ENCODE measurements around the gene NPC2. TPM values are rescaled to one million over a fixed set of nuclear protein-coding genes. Genes with fewer than 3 reads are reported as not detected.

The NPC2 gene
- total RNA-seq, 2 donors from 2014 or later = 406 to 455 TPM

GRCh38 chr14:74444866-74445265 lies 48.2 kb downstream of the NPC2 start:
- Histone ChIP-seq H3K36me3 (no peaks in the 10 kb centered on the region), H3K4me1 (ENCODE audit: control insufficient read depth in 1 of 2, low read depth in 2 of 2) (no peaks in the 10 kb centered on the region), H3K27ac (no peak overlapping the region), H3K4me3 (no peak overlapping the region), H3K27me3 (replicated peaks; ENCODE audit: insufficient read depth) (no peaks in the 10 kb centered on the region), H3K9me3 (no peaks in the 10 kb centered on the region)
- TF ChIP-seq, protein P1, sequence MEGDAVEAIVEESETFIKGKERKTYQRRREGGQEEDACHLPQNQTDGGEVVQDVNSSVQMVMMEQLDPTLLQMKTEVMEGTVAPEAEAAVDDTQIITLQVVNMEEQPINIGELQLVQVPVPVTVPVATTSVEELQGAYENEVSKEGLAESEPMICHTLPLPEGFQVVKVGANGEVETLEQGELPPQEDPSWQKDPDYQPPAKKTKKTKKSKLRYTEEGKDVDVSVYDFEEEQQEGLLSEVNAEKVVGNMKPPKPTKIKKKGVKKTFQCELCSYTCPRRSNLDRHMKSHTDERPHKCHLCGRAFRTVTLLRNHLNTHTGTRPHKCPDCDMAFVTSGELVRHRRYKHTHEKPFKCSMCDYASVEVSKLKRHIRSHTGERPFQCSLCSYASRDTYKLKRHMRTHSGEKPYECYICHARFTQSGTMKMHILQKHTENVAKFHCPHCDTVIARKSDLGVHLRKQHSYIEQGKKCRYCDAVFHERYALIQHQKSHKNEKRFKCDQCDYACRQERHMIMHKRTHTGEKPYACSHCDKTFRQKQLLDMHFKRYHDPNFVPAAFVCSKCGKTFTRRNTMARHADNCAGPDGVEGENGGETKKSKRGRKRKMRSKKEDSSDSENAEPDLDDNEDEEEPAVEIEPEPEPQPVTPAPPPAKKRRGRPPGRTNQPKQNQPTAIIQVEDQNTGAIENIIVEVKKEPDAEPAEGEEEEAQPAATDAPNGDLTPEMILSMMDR (IDR thresholded peaks at IDR 0.05) = no peak
- ATAC-seq (ENCODE audit: insufficient number of reproducible peaks, low FRiP score, low read depth) = no peak
- no peak for DNase-seq (ENCODE audit: low spot score)

DNA sequence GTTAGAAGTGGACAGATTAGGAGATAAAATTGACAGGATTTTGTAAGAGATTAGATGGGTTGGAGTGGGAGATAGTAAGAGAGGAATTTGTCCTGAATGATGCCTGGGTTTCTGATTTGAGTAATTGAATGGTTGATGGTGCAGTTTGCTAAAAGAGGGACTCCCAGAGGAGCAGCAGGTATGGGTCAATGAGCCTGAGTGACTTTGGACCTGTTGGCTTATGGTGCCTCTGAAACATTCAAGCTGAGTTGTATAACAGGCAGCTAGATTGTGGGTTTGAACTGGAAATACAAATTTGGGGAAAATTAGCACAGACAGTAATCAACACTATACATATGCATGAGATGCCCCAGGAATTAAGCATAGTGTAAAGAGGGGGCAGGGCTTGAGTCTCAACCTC lies 50.3 kb downstream of the NPC2 start:
- H3K4me3 ChIP-seq = no peak overlapping the region
- no peak for ATAC-seq (ENCODE audit: insufficient number of reproducible peaks, low FRiP score, low read depth)
- H3K27me3 ChIP-seq (replicated peaks; ENCODE audit: insufficient read depth) = no peaks in the 10 kb centered on the region
- no peaks in the 10 kb centered on the region for H3K9me3 ChIP-seq
- DNase-seq (ENCODE audit: low spot score) = no peak
- H3K27ac ChIP-seq = no peak overlapping the region
- no peaks in the 10 kb centered on the region for H3K4me1 ChIP-seq (ENCODE audit: control insufficient read depth in 1 of 2, low read depth in 2 of 2)
- H3K36me3 ChIP-seq = no peaks in the 10 kb centered on the region
- TF ChIP-seq, protein P1 (IDR thresholded peaks at IDR 0.05) = no peak

DNA sequence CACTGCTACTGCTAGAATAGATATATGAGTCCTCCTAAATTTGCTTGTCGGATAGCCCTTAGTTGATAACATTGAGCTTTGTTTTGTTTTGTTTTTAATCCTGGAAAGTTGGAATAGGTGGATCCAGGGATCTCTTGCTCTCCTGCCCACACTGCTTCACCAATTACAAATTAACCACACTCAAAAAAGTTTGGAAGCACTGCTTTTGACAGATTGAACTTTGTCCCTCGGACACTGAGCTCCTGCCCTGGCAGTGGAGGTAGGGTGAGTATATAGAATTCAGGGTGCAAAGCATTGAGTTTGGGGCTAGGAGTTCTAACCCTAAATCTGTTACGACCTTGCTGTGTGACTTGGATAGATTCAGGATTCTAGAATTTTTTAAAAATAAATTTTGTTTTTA lies 52.0 kb downstream of the NPC2 start:
- ATAC-seq (ENCODE audit: insufficient number of reproducible peaks, low FRiP score, low read depth) = no peak
- H3K4me3 ChIP-seq = no peak overlapping the region
- no peaks in the 10 kb centered on the region for H3K9me3 ChIP-seq
- no peak for DNase-seq (ENCODE audit: low spot score)
- H3K27me3 ChIP-seq (replicated peaks; ENCODE audit: insufficient read depth) = no peaks in the 10 kb centered on the region
- no peaks in the 10 kb centered on the region for H3K4me1 ChIP-seq (ENCODE audit: control insufficient read depth in 1 of 2, low read depth in 2 of 2)
- H3K27ac ChIP-seq = no peak overlapping the region
- H3K36me3 ChIP-seq = no peaks in the 10 kb centered on the region
- TF ChIP-seq, protein P1 (IDR thresholded peaks at IDR 0.05) = no peak

- Histone ChIP-seq H3K4me1 (ENCODE audit: control insufficient read depth in 1 of 2, low read depth in 2 of 2) (no peaks in the 10 kb centered on the region), H3K36me3 (no peaks in the 10 kb centered on the region), H3K4me3 (no peak overlapping the region), H3K27ac (no peak overlapping the region), H3K9me3 (no peaks in the 10 kb centered on the region), H3K27me3 (replicated peaks; ENCODE audit: insufficient read depth) (no peaks in the 10 kb centered on the region)
- TF ChIP-seq, protein P1 (IDR thresholded peaks at IDR 0.05) = no peak
- DNase-seq (ENCODE audit: low spot score) (no peak), ATAC-seq (ENCODE audit: insufficient number of reproducible peaks, low FRiP score, low read depth) (no peak)
Measured at GRCh38 chr14:74438351-74438915, 54.7 kb downstream of the NPC2 start.

GRCh38 chr14:74437496-74438053 lies 55.5 kb downstream of the NPC2 start:
- no peak overlapping the region for H3K27ac ChIP-seq
- no peak overlapping the region for H3K4me3 ChIP-seq
- H3K4me1 ChIP-seq (ENCODE audit: control insufficient read depth in 1 of 2, low read depth in 2 of 2) = no peaks in the 10 kb centered on the region
- no peaks in the 10 kb centered on the region for H3K36me3 ChIP-seq
- no peaks in the 10 kb centered on the region for H3K27me3 ChIP-seq (replicated peaks; ENCODE audit: insufficient read depth)
- H3K9me3 ChIP-seq = no peaks in the 10 kb centered on the region
- TF ChIP-seq, protein P1 (IDR thresholded peaks at IDR 0.05) = no peak
- no peak for ATAC-seq (ENCODE audit: insufficient number of reproducible peaks, low FRiP score, low read depth)
- DNase-seq (ENCODE audit: low spot score) = no peak

All from thoracic aorta (tissue), 2 donors.